T-helper 17 cell (primary cell): ENCODE results near the gene ZNF22. TPM values are rescaled to one million over a fixed set of nuclear protein-coding genes. Genes with fewer than 3 reads are reported as not detected.

Experiments used
- total RNA-seq, 4 donors: library from RNA in 2 of 4; stranded (reverse) in 2 of 4; gene quantifications; one replicate each; pipeline ENCODE4 v1.2.3 and lab custom pipeline; 2022 to 2026

The ZNF22 gene
- total RNA-seq, 2 donors from 2014 or later = 12.1 to 12.5 TPM

Other genes with a start within 250 kb of the ZNF22 start
- gene TMEM72, start 89.6 kb upstream of the ZNF22 start, total RNA-seq = not detected
- 1 to 10 TPM; 1.5 to 2.9 TPM for gene RASSF4, start 41.1 kb upstream of the ZNF22 start, total RNA-seq
- gene DEPP1, start 22.1 kb upstream of the ZNF22 start, total RNA-seq = 1 to 10 TPM in 1 of 2 donors, under 1 TPM in 1; 0.27 to 1.4 TPM